ENCODE results near the gene LIM2.

LIM2 gene

GRCh38 chr19:51387924-51388389 is at the start of gene LIM2:
LIM2 (minus strand) TSS chr19:51387974; CDS start chr19:51387443, 531 bp downstream.
- H4K20me1 ChIP-seq (ENCODE audit: insufficient read depth): no peaks in the 10 kb centered on the region
- TF ChIP-seq CTCF (conservative IDR thresholded peaks at IDR 0.05; ENCODE audit: low read depth, low read length): no peak
- H3K4me1 ChIP-seq (ENCODE audit: low read depth, poor library complexity, severe bottlenecking): no peaks in the 10 kb centered on the region
- H3K27me3 ChIP-seq (ENCODE audit: insufficient read depth, low read depth): peaks cover 4% of the 10 kb centered on the region; the same call in 1 of the 2 replicates
- no peak within 1 kb of the TSS for H3K4me2 ChIP-seq
- H3K4me3 ChIP-seq (IDR thresholded peaks at IDR 0.05; ENCODE audit: insufficient read depth, low read depth, low read length): no peak within 1 kb of the TSS
- H3K36me3 ChIP-seq (ENCODE audit: insufficient read depth): no peaks in the 10 kb centered on the region
- H3K9ac ChIP-seq: no peak within 1 kb of the TSS
- H3K27ac ChIP-seq: no peak within 1 kb of the TSS
- H2AFZ ChIP-seq (ENCODE audit: low read depth): no peak within 1 kb of the TSS
- H3K79me2 ChIP-seq (ENCODE audit: insufficient read depth, low read depth): no peaks in the 10 kb centered on the region

- H3K27ac ChIP-seq: no peak overlapping the region
- H3K9ac ChIP-seq: no peak overlapping the region
- H3K27me3 ChIP-seq (ENCODE audit: insufficient read depth, low read depth): 0 out of 2 replicates have a peak, but pooled peaks cover 3% of the 10 kb centered on the region
- H3K79me2 ChIP-seq (ENCODE audit: insufficient read depth, low read depth): no peaks in the 10 kb centered on the region
- no peak overlapping the region for H2AFZ ChIP-seq (ENCODE audit: low read depth)
- no peaks in the 10 kb centered on the region for H4K20me1 ChIP-seq (ENCODE audit: insufficient read depth)
- H3K36me3 ChIP-seq (ENCODE audit: insufficient read depth): no peaks in the 10 kb centered on the region
- no peak overlapping the region for H3K4me2 ChIP-seq
- H3K4me3 ChIP-seq (IDR thresholded peaks at IDR 0.05; ENCODE audit: insufficient read depth, low read depth, low read length): no peak overlapping the region
- no peak for TF ChIP-seq CTCF (conservative IDR thresholded peaks at IDR 0.05; ENCODE audit: low read depth, low read length)
- H3K4me1 ChIP-seq (ENCODE audit: low read depth, poor library complexity, severe bottlenecking): no peaks in the 10 kb centered on the region
These were observed 46.7 kb upstream of the LIM2 start for GRCh38 chr19:51434456-51434855.

- no peak for TF ChIP-seq CTCF (conservative IDR thresholded peaks at IDR 0.05; ENCODE audit: low read depth, low read length)
- Histone ChIP-seq H3K79me2 (ENCODE audit: insufficient read depth, low read depth) (no peaks in the 10 kb centered on the region), H4K20me1 (ENCODE audit: insufficient read depth) (no peaks in the 10 kb centered on the region), H3K4me2 (no peak overlapping the region), H3K9ac (no peak overlapping the region), H3K27me3 (ENCODE audit: insufficient read depth, low read depth) (0 out of 2 replicates have a peak, but pooled peaks cover 3% of the 10 kb centered on the region), H2AFZ (ENCODE audit: low read depth) (no peak overlapping the region), H3K36me3 (ENCODE audit: insufficient read depth) (no peaks in the 10 kb centered on the region), H3K27ac (no peak overlapping the region), H3K4me3 (IDR thresholded peaks at IDR 0.05; ENCODE audit: insufficient read depth, low read depth, low read length) (no peak overlapping the region), H3K4me1 (ENCODE audit: low read depth, poor library complexity, severe bottlenecking) (no peaks in the 10 kb centered on the region)
These were observed 45.3 kb upstream of the LIM2 start for GRCh38 chr19:51433043-51433442.

GRCh38 chr19:51431124-51431523 is 43.4 kb upstream of the LIM2 start:
- Histone ChIP-seq H3K36me3 (ENCODE audit: insufficient read depth) (no peaks in the 10 kb centered on the region), H3K4me3 (IDR thresholded peaks at IDR 0.05; ENCODE audit: insufficient read depth, low read depth, low read length) (no peak overlapping the region), H3K27ac (no peak overlapping the region), H3K4me1 (ENCODE audit: low read depth, poor library complexity, severe bottlenecking) (no peaks in the 10 kb centered on the region), H3K4me2 (no peak overlapping the region), H3K27me3 (ENCODE audit: insufficient read depth, low read depth) (0 out of 2 replicates have a peak, but pooled peaks cover 3% of the 10 kb centered on the region), H3K9ac (no peak overlapping the region), H2AFZ (ENCODE audit: low read depth) (no peak overlapping the region), H3K79me2 (ENCODE audit: insufficient read depth, low read depth) (no peaks in the 10 kb centered on the region), H4K20me1 (ENCODE audit: insufficient read depth) (no peaks in the 10 kb centered on the region)
- TF ChIP-seq CTCF (conservative IDR thresholded peaks at IDR 0.05; ENCODE audit: low read depth, low read length): no peak
